HG02970 (cell line): ENCODE measurements around the gene MAD1L1.

Experiments used
- ATAC-seq: cut with Tn5 transposase; IDR thresholded peaks from one replicate; pipeline ENCODE4 v1.9.1; 2021; ENCODE audit warnings: mild to moderate bottlenecking, moderate library complexity, moderate number of reproducible peaks; ENCODE audit not compliant: unreplicated experiment, low FRiP score

MAD1L1 gene

DNA sequence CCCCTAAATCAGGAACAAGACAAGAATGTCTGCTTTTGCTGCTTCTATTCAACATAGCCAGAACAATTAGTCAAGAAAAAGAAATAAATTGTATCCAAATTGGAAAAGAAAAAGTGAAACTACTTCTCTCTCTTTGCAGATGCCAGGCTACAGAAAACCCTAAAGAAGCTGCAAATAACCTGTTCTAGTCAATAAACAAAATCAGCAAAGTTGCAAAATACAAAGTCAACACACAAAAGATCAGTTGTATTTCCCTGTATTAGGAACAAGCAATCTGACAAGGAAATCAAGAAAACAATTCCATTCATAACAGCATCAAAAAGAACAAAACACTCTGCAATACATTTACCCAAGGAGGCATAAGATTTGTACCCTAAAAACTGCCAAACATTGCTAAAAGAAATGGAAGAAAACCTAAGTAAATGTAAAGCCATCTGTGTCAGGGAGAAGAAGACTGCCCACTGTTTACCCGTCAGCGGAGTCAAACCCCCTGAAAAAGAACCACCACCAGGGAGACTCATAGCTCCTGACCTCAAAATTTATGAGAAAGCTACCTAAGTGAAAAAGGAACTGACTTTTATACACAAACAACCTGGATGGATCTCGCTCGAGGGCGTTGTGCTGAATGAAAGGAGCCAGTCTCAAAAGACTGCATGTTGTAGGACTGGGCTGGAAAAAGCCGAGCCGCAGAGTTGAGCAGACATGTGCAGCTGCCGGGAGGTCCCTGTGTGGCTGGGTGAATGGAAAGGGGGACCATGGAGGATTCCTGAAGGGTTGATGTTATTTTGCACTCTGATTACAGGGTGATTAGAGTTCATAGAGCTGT is 263.1 kb downstream of the MAD1L1 start:
- ATAC-seq = no peak

DNA sequence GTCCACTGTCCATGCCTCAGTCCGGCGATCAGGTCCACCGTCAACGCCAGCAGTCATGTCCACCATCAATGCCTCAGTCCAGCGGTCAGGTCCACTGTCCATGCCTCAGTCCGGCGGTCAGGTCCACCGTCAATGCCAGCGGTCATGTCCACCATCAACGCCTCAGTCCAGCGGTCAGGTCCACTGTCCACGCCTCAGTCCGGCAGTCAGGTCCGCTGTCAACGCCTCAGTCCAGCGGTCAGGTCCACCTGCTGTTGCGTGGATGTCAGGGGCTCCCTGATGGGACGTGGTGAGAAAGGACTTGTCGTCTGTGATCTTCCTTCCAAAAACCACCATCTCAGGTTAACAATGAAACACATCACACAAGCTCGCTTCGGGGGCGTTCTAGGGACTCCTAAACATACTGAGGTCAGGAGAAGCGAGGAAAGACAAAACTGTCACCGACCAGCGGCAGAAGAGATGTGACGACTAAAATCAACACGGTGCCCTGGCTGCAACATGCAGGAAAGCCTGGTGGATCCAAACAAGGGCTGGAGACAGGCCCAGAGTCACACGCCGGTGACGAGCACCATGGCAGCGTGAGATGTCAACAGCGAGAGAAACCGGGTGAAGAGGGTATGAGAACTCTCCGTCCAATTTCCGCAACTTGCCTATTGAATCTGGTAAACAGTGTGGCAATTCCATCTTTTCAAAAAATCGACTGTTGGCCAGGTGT is 264.2 kb downstream of the MAD1L1 start:
- ATAC-seq = no peak

DNA sequence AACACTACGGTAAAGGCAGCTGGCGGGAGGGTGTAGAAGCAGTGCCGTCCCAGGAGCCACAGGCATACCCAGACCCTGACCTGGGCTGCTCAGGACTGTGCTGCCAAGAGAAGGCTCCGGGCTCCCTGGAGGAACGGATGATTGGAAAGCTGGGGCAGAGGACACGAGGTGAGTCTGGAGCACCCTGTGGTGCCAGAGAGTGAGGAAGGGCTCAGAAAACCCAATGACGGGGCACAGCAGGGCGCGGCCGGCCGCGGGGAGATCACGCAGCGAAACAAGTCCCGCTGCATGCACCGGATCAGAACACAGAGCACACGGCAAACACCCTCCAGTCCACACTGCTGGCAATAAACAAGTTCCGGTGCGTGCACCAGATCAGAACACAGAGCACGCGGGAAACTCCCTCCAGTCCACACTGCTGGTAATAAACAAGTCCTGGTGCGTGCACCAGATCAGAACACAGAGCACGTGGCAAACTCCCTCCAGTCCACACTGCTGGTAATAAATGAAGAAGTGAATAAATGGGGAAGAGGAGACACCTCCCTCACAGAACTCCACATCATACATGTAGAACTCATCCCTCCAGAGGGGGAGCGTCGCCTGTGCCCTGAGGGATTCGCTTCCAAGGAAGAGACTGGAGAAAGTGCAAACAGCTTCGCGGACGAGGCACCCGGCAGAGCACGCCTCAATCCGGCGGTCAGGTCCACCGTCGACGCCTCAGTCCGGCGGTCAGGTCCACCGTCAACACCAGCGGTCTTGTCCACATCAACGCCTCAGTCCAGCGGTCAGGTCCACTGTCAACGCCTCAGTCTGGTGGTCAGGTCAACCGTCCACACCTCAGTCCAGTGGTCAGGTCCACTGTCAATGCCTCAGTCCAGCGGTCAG is 265.0 kb downstream of the MAD1L1 start:
- ATAC-seq = no peak

DNA sequence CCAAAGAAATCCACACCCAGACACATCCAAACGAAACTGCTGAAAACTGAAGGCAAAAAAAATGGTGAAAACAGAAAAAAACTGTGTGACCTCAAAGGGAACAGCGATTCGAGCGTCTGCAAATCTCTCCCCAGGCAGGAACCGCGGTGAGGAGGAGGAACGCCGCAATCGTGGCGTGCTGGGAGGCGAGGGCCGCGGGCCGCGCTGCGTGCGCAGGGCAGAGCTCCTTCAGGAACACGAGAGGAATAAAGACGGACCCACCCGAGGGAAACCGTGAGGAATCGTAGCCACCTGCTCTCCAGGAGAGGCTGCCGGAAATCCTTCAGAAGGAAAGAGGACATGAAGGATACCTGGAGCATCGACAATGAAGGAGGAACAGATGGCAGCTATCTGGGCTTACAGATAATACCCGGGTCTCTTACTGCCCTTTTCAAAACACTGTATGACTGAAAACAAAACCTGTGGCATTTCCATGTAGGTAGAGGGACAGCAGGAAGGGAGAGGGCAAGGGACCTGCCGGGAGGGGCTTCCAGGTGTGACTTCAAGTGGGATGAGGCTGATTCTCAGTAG is 266.0 kb downstream of the MAD1L1 start:
- no peak for ATAC-seq

DNA sequence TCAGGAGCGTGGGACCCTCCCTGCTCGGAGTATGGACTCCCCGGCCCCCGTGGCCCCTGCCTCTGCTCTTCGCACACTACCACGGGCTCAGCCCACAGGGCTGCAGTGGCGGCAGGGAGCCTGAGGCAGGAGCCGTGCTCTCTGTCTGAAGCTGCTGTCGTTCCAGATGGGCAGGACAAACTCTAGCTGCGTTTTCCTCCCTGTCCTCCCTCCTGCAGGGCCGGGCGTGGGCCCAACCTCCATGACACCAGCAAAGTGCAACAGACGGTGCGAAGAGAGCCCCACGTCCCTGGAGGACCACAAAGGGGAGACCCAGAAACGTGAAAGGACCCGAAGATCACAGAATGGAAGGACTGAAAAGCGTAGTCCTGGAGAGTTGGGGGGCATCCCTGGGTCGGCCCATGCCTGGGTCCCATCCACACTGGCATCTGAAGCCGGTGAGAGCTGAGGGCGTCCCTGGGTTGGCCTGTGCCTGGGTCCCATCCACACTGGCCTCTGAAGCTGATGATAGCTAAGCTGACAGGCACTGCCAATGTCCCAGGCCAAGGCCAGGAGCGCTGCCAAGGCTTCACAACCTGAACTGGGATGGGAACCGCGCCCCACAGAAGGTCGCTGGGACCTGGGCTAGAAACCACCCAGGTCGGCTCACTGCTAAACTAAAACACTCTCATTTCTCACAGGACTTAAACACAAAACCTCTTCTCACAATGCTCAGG is 267.0 kb downstream of the MAD1L1 start:
- ATAC-seq = no peak

DNA sequence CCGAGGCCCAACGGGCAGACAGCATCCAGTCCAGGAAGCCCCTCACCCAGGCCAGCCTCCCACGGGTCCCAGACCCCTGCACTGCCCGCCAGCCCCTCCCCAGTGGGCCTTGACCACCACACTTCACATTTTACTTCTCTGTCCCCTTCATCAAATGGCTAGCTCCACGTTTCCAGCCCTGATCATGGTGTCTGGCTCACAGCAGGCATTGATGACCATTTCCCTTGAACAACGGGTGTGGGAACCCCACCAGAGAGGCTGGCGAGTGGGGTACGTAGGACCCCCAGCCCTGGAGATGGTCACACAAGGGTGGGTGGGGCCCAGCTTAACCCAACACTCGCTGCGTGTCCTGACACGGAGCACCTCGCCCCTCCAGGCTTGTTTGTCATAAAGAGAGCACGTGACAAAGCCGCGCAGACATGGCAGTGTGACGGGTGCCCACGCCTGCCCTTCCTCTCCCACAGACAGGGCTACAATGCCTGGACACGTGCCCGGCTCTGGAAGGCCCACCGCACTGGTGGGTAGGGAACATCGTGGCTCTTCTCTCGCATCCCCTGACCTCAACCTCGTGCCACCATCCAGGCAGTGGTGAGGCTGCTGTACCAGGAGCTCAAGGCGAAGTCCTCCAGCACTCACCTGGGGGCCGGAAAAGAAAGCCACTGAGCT is 267.7 kb downstream of the MAD1L1 start:
- no peak for ATAC-seq

DNA sequence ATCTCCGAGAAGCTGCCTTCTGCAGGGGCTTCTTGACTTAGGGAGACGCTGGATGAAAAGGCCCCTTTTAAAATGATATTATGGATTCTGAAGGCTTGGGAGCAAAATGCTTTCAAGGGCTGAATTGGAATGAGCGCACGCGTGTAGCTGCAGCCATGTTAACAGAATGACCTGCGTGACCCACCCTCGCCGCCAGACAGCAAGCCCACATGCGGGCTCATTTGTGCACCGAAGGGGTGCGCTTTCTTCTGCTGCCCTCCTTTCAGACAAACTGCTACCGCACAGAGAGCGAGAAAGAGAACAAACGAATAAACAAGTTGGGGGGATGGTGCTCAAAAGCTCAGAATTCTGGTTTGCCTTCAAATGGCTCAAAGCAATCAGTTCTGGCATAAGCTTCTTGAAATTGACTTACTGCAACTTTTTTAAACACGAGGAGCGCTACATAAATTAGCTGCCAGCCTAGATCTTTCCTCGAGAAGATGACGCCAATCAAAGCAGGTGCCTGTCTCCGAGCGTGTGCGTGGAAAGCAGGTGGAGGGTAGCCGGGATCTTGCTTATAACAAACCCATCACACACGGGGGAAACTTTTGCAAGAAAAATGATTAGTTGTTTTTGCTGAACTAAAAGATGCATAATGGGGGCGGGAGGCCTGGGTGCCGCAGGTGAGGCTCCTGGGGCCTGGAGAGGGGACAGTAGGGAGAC is 268.4 kb downstream of the MAD1L1 start:
- no peak for ATAC-seq

DNA sequence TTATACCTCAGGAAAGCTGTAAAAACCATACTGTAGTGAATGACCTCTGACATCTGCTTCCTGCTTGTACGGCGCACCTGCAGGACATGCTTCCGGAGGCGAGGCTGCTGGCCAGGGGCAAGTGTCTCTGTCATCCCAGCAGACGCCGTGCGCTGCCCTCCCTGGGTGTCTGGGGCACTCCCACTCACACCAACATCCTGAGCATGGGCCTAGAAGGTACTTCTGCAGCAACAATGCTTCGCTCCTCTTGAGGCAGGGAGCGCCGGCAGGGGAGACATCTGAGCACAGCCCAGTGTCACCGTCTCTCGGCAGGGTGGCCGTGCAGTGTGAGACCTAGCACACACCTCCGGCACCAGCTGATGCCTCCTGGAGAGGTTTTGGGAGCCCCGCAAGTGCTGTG is 269.2 kb downstream of the MAD1L1 start:
- ATAC-seq = no peak

DNA sequence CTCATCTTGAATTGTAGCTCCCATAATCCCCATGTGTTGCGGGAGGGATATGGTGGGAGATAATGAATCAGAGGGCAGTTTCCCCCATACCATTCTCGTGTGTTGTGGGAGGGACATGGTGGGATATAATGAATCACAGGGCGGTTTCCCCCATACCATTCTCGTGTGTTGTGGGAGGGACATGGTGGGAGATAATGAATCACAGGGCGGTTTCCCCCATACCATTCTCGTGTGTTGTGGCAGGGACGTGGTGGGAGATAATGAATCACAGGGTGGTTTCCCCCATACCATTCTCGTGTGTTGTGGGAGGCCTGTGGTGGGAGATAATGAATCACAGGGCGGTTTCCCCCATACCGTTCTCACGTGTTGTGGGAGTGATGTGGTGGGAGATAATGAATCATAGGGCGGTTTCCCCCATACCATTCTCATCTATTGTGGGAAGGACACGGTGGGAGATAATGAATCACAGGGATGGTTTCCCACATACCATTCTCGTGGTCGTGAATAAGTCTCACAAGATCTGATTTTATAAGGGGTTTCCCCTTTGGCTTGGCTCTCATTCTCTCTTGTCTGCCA is 271.0 kb downstream of the MAD1L1 start:
- ATAC-seq = no peak

DNA sequence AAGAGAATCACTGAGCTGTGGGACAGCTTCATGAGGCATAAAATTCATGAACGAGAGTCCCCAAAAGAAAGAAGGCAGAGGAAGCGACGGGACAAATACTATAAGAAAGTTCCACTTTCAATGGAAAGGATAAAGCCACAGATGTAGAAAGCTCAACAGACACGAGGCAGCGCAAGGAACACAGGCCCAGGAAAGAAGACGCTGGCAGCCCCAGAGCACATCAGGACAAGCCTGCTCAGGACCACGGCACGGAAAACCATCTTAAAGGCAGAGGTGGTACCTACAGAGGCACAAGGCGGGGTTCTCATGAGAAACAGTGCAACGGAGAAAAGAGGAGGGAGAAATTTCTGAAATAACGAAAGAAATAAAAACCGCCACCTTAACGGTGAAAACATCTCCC is 273.4 kb downstream of the MAD1L1 start:
- no peak for ATAC-seq

DNA sequence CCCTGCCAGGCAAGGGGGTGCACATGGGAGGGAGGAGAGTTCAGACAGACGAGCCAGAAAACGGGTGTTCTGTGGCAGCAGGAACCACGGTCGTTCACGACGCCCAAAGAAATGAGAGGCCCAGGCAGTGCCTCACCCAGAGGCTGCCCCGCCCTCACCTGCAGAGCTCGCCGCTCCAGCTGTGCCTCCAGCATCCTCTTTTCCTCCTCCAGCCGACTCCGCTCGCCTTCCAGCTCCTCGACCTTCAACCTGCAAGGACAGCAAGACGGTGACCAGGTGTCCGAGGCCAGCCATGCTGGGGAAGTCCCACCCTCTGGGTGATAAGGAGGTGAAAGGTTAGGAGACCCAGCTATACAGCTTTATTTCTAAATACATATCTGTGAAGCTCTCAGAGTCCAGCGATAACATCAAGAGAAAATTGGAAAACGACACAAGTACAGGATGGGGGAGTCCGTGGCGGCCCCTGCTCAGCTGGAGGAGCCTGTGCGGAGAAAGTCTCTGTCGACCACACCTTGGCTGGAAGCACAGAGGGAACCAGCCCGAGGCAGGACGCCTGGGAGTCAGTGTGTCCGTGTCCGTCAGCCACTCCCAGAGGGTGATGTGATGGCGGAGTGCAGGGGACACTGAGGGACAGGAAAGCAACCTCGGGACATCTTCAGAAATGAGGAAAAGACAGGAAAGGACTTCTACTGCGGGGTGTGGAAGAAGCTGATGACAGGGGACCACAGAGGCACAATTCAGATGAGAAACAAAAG is 275.1 kb downstream of the MAD1L1 start:
- ATAC-seq = no peak

DNA sequence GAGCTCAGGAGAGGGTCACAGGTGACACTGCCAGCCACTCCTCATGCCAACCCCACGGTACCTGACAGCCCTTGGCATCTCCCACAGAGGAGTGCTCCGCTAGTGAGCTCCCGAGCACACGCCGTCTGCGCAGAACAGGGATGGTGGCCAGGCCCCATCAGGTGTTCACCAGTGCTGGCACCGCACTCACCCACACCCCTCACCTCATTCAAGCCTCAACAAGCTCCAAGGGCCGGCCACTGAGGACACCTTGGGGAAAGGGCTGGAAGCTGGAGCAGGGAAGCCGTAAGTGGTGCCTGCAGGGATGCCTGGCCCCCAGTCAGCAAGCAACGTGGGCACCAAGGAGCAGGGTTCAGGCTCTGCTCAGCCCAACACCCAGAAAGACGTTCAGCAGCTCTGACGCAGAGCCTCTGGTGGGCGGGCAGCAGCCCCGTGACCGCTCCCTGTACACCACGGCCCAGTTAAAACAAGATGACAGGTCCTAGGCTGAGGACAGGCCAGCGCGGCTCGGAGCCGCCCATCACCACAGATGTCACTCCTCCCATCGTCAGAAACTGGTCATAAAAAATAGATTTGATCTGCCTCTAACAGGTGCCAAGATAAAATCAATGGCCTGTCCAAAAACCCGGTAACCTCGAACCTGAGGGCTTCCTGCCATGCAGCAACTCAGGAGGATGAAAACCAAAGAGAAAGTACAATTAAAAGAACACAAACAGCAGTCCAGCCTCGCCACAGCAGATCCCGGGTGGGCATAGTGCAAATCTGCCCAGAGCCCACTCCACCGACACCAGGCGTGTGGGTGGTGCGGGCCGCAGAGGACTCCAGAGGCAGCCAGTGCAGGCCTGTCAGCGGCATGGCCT is 275.9 kb downstream of the MAD1L1 start:
- ATAC-seq = no peak

DNA sequence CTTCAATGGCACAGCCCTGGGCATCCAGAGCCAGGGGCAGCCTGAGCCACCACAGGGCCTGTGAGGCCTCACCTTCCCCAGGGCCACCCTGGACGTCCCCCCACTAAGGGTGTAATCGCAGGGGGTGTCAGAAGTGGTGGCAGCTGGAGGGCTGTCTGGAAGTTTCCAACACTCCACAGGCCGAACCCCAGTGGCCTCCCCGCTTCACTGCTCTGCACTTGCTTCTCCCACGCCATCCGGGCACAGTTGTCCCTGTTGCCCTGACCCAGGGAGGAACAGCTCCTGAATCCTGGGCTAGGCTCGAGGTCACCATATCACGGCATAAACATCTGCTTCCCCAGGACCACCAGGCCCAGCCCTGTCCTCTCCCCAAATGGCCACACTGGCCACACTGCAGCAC is 276.6 kb downstream of the MAD1L1 start:
- no peak for ATAC-seq

DNA sequence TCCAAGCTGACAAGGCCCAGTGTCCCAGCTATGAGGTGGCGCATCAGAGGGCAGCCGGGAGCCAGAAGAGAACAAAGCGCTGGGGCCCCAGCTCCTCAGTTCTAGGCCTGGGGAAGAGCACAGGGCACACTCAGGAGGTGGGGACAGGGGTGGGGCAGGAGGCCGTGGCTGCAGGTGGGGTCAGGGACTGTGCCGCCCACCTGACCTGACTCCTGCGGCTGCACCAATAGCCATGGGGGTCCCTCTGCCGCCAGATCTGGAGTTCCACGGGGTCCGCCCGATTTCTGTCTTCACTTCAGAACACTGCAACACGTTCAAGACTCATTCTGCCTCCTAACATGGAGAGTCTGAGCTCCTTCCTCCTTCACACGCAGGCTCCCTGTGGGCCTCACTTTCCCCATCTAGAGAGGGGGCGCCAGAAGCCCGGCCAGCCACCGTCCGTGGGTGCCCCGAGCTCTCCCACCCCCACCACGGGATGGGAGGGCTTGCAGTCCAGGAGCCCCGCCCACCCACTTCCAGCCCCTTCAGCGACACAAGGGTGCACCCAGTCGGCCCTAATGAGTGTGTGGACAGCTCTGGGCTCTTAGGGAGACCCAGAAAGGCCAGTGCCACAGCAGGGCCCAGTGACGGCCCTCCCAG is 278.3 kb downstream of the MAD1L1 start:
- no peak for ATAC-seq

DNA sequence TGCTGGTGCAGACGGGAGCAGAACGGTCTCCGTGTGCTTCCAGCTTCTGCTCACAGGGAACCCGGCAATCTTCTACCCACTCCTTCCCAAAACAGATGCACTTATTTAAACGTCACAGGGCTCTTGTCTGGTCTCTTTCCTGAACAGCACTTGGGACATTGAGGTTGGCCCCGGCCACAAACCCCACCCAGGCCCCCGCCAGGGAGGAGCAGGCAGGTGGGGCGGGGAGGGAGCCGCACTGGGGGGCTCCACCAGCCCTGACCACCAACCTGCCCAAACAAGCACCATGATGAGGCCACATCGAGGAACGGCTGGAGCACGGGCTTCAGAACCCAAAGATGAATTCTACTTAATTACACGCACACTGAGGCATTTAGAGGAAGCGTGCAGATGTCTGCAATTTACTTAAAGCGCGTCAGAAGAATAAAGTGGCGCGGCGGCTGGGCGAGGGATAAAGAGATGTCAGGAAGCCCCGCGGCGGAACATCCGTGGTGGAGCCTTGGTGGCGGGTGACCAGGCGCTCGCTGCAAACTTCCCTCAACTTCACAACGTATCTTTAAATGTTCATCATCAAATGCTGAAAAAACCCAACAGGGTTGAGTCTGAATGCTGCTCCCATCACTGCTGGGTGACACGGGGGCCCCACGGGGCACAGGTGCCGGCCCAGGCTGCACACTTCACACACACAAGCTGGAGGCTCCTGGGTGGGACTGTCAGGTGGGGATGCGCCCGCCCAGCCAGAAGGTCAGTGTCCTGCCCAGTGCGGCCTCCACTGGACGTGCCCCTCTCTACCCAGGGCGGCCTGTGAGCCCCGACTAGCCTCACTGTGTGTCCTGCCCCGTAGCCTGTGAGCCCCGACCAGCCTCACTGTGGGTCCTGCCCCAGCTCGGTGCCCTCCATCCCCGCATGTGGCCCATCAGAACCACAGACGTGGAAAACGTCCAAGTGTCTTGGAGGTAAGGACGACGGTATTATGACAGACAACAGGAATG is 279.2 kb downstream of the MAD1L1 start:
- ATAC-seq = no peak
